SK-N-SH treated with all-trans-retinoic acid at 6 μM for 48 hours (cell line): ENCODE results near the gene ZBTB7B.

Source experiments
- ARNTL ChIP-seq: fragments of 450-650 bp; formaldehyde crosslinking; IDR thresholded peaks from 2 replicates; pipeline ENCODE4 v1.5.0; 2020; ENCODE audit warnings: low read depth, mild to moderate bottlenecking, moderate library complexity, borderline replicate concordance
- BACH2 ChIP-seq: fragments of 250-450 bp; sonication (Bioruptor Pico); IDR thresholded peaks from 2 replicates; pipeline ENCODE4 v1.9.0; 2021; ENCODE audit warnings: mild to moderate bottlenecking, borderline replicate concordance
- CREB5 ChIP-seq: fragments of 250-450 bp; sonication (Bioruptor Pico); IDR thresholded peaks from 2 replicates; pipeline ENCODE4 v1.5.1; 2020; ENCODE audit warnings: low read depth, mild to moderate bottlenecking, moderate library complexity
- GLIS3 ChIP-seq: fragments of 250-450 bp; sonication (Bioruptor Pico); IDR thresholded peaks from 2 replicates; pipeline ENCODE4 v1.5.0; 2020; ENCODE audit warnings: mild to moderate bottlenecking, moderate library complexity
- PATZ1 ChIP-seq: fragments of 250-450 bp; sonication (Bioruptor Pico); IDR thresholded peaks from 2 replicates; pipeline ENCODE4 v1.8.0; 2020; ENCODE audit warnings: mild to moderate bottlenecking, moderate library complexity, borderline replicate concordance
- RARB ChIP-seq: fragments of 250-450 bp; sonication (Bioruptor Pico); IDR thresholded peaks from 2 replicates; pipeline ENCODE4 v1.8.0; 2021; ENCODE audit warnings: mild to moderate bottlenecking, moderate library complexity
- TCF4 ChIP-seq: fragments of 250-450 bp; sonication (Bioruptor Pico); IDR thresholded peaks from 2 replicates; pipeline ENCODE4 v1.8.0; 2021; ENCODE audit warnings: mild to moderate bottlenecking, moderate library complexity, borderline replicate concordance
- TOX ChIP-seq: fragments of 250-450 bp; sonication (Bioruptor Pico); IDR thresholded peaks from 2 replicates; pipeline ENCODE4 v1.8.0; 2021; ENCODE audit warnings: mild to moderate bottlenecking, moderate library complexity, borderline replicate concordance
- ZFP30 ChIP-seq: fragments of 450-650 bp; formaldehyde crosslinking; IDR thresholded peaks from 2 replicates; pipeline ENCODE4 v1.5.0; 2022; ENCODE audit warnings: mild to moderate bottlenecking, moderate library complexity

GRCh38 chr1:155018617-155019348 lies 16.2 kb downstream of the ZBTB7B start:
- no peak for TF ChIP-seq TCF4 (CRISPR knock-in tag)
- no peak for TF ChIP-seq BACH2 (CRISPR knock-in tag)
- TF ChIP-seq ARNTL: no peak
- no peak for TF ChIP-seq TOX
- no peak for TF ChIP-seq ZFP30 (CRISPR knock-in tag)
- TF ChIP-seq RARB: no peak
- no peak for TF ChIP-seq PATZ1
- no peak for TF ChIP-seq CREB5 (CRISPR knock-in tag)
- no peak for TF ChIP-seq GLIS3 (CRISPR knock-in tag)
